ENCODE data around the gene SUSD1.

- TF ChIP-seq EZH2 (IDR thresholded peaks at IDR 0.05; ENCODE audit: borderline replicate concordance, insufficient read depth, low read length, poor library complexity, severe bottlenecking) (no peak), REST (IDR thresholded peaks at IDR 0.05; ENCODE audit: borderline replicate concordance) (no peak), EP300 (conservative IDR thresholded peaks at IDR 0.05; ENCODE audit: poor library complexity, severe bottlenecking) (no peak), POLR2AphosphoS5 (IDR thresholded peaks at IDR 0.05) (no peak)
Measured at GRCh38 chr9:112063151-112063550, 111.9 kb downstream of the SUSD1 start.

Data from neural cell (in vitro differentiated cells).